IgD-negative memory B cell (primary cell): ENCODE results near the gene FANCM. TPM values are rescaled to one million over a fixed set of nuclear protein-coding genes. Genes with fewer than 3 reads are reported as not detected.

Source experiments
- H3K27ac Mint-ChIP-seq, 3 donors: one replicate each; pipeline ENCODE4 v1.8.0; 2020 to 2022; ENCODE audit warnings: mild to moderate bottlenecking in 3 of 3, mixed read lengths in 3 of 3, moderate library complexity in 1 of 3
- H3K27me3 Mint-ChIP-seq: one replicate; pipeline ENCODE4 v1.8.0; 2021; ENCODE audit warnings: mixed read lengths
- H3K36me3 Mint-ChIP-seq: one replicate; pipeline ENCODE4 v1.8.0; 2020; ENCODE audit warnings: mild to moderate bottlenecking, mixed read lengths
- H3K4me1 Mint-ChIP-seq, 3 donors: one replicate each; pipeline ENCODE4 v1.8.0; 2020 to 2022; ENCODE audit warnings: mixed read lengths in 3 of 3, mild to moderate bottlenecking in 1 of 3
- H3K4me3 Mint-ChIP-seq, 4 donors: one replicate each; pipeline ENCODE4 v1.8.0; 2020 to 2022; ENCODE audit warnings: mild to moderate bottlenecking in 4 of 4, mixed read lengths in 4 of 4, moderate library complexity in 3 of 4
- H3K9me3 Mint-ChIP-seq, 3 donors: one replicate each; pipeline ENCODE4 v1.8.0; 2020 to 2021; ENCODE audit warnings: mixed read lengths in 3 of 3, mild to moderate bottlenecking in 1 of 3
- polyA plus RNA-seq: library from polyadenylated mRNA; unstranded; fragments of 300-500 nt; fragmentation: Illumina TruSeq; gene quantifications from one replicate; pipeline ENCODE4 v1.2.3, GENCODE V29; 2021

The FANCM gene
- polyA plus RNA-seq, 1 donor from 2014 or later = 8.0 TPM

- Mint-ChIP-seq H3K36me3 (peaks cover 5% of the 10 kb centered on the region), H3K27ac (no peak overlapping the region), H3K4me3 (no peak overlapping the region), H3K27me3 (no peaks in the 10 kb centered on the region), H3K9me3 (no peaks in the 10 kb centered on the region), H3K4me1 (peaks cover 9 to 18% (median 16%) of the 10 kb centered on the region in 3 donors)
These were observed 107.0 kb downstream of the FANCM start for GRCh38 chr14:45242706-45243105.

GRCh38 chr14:45246151-45246550 lies 110.4 kb downstream of the FANCM start:
- Mint-ChIP-seq H3K4me1 (peaks cover 22 to 25% (median 23%) of the 10 kb centered on the region in 3 donors), H3K4me3 (no peak overlapping the region)

GRCh38 chr14:45246691-45247090 lies 111.0 kb downstream of the FANCM start:
- H3K4me3 Mint-ChIP-seq = no peak overlapping the region
- H3K9me3 Mint-ChIP-seq = no peaks in the 10 kb centered on the region
- H3K4me1 Mint-ChIP-seq = peaks cover 23 to 28% (median 25%) of the 10 kb centered on the region in 3 donors

More at GRCh38 chr14:45246151-45246550, 110.4 kb downstream of the FANCM start:
- H3K27me3 Mint-ChIP-seq = no peaks in the 10 kb centered on the region
- peaks cover 5% of the 10 kb centered on the region for H3K36me3 Mint-ChIP-seq
- H3K9me3 Mint-ChIP-seq = no peaks in the 10 kb centered on the region
- no peak overlapping the region for H3K27ac Mint-ChIP-seq

GRCh38 chr14:45247427-45247826 lies 111.7 kb downstream of the FANCM start:
- no peaks in the 10 kb centered on the region for H3K36me3 Mint-ChIP-seq
- H3K9me3 Mint-ChIP-seq = no peaks in the 10 kb centered on the region
- H3K4me1 Mint-ChIP-seq = peaks cover 19 to 27% (median 21%) of the 10 kb centered on the region in 3 donors
- no peaks in the 10 kb centered on the region for H3K27me3 Mint-ChIP-seq
- no peak overlapping the region for H3K27ac Mint-ChIP-seq
- H3K4me3 Mint-ChIP-seq = no peak overlapping the region

More at GRCh38 chr14:45246691-45247090, 111.0 kb downstream of the FANCM start:
- H3K27ac Mint-ChIP-seq = no peak overlapping the region
- H3K27me3 Mint-ChIP-seq = no peaks in the 10 kb centered on the region
- H3K36me3 Mint-ChIP-seq = peaks cover 5% of the 10 kb centered on the region

GRCh38 chr14:45249856-45250575 lies 114.3 kb downstream of the FANCM start:
- no peaks in the 10 kb centered on the region for H3K9me3 Mint-ChIP-seq
- peak overlapping the region; percentile 69 to 100 (median 95) for H3K27ac Mint-ChIP-seq
- H3K36me3 Mint-ChIP-seq = peaks cover 1% of the 10 kb centered on the region
- H3K4me3 Mint-ChIP-seq = peak overlapping the region; percentile 77 to 94 (median 90)
- H3K4me1 Mint-ChIP-seq = peaks cover 21 to 25% (median 24%) of the 10 kb centered on the region in 3 donors
- H3K27me3 Mint-ChIP-seq = no peaks in the 10 kb centered on the region

Other genes starting within 250 kb of the FANCM start
- gene KLHL28, start 174.0 kb upstream of the FANCM start, polyA plus RNA-seq = 26.4 TPM
- 11.0 TPM for gene TOGARAM1, start 173.7 kb upstream of the FANCM start, polyA plus RNA-seq
- gene PRPF39, start 51.8 kb upstream of the FANCM start, polyA plus RNA-seq = 18.1 TPM
- 63.6 TPM for gene FKBP3, start 1.4 kb upstream of the FANCM start, polyA plus RNA-seq
- gene MIS18BP1, start 117.3 kb downstream of the FANCM start, polyA plus RNA-seq = 95.3 TPM